T-helper 22 cell (primary cell): ENCODE measurements around the gene SYT13.

Experiments used
- DNase-seq: peaks from one replicate; pipeline ENCODE4 v3.0.0-alpha.2; 2020; ENCODE audit warnings: low read depth

The SYT13 gene

DNA sequence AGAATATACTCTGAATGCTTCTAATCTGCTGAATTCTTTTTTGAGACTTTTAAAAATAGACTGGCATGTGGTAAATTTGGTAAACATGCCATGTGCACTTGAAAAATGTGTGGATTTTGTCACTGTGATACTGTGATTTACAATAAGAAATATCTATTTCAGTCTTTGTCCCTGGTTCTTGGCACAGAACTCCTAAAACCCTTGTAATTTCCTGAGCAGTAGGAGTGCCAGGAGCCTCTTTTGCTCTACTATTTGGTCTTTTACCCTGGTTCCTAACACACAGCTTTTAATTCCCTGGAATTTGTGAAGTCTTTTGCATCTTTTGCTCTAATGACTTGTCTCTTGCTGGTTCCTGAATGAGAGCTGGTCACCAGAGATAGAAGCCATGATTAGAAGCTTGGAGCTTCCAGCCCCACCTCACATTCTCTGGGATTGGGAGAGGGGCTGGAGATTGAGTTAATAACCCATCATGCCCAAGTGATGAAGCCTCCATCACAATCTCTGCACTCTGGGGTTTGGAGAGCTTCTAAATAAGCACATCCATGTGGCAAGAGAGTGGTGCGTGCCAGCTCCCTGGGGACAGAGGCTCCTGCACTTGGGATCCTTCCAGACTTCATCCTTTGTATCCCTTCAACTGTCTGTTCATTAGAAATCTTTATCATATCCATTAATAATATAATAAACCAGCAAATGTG, 27.2 kb upstream of the SYT13 start:
- no peak for DNase-seq

GRCh38 chr11:45305874-45306623, 19.9 kb upstream of the SYT13 start:
- no peak for DNase-seq

DNA sequence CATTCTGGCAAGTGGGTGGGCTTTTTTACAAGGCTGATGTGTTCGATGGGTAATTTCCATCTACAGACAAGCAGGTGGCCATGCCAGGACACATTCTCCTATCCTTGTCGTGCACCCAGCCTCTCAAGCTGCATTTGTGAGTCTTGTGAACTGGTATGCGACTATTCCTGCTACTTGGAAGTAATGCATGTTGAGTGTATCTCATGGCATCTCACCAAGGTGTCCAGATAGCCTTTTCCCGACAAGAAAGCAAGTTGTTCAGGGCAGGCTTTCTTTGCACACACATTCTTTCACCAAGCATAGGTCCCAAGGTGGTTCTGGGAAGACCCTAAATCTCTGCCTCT, 18.8 kb upstream of the SYT13 start:
- no peak for DNase-seq

DNA sequence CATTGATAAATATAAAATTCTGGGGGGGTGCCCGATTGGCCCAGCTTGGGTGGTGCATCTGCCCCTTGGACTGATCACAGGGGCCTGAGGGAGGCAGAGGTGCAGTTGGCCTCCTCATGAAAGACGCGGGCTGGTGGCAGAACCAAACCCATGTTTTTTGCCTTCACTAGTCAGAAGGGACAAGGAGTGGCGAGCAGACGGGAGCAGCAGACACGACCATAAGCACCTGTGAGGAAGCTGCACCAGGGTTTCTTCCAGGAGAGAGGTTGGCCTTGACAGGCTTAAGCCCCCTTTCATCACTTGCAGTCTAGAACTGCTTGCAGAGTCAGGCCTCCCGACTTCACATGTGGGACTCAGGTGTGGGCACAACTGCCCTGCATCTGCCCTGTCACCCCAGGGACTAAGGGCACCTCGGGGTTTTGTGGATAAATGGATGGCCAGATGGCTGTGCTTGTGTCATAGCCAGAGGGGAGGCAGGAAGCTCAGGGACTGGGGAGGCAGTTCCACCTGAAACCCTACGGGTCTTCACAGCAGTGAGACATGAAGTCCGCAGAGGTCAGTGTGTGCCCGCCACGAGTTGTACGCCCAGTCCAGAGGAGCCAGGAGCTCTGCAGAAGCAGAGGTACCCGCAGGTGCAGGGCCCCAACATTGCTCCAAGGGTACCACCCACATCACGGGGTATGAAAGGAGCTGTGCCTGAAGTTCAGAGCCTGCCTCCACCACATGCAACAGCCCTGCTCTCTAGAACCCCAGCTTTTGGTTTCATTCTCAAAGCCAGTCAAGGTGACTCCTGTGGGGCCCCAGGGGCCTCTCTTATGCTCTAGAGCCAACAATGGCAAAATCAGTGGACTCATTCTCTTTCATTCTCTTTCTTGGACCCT, 18.2 kb upstream of the SYT13 start:
- DNase-seq, result no peak

DNA sequence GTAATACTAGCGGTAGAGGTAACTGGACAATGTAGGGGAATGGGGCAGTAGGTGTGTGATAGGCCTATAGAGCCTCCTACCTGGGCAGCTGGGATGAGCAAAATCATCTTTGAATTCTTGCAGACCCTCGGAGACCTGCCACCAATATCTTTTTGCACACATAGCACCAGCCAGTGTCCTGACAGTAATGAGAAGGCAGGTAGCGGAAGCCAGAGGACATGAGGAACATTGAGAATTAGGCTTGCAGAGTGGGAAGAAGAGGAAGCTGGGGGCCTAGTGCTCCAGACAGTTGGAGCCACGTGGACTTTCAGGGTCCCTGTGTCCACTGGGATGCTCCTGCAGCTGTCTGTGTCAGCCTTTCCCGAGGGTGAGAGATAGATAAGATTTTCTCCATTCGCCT, 17.2 kb upstream of the SYT13 start:
- DNase-seq, result no peak

- no peak for DNase-seq
These were observed 15.6 kb upstream of the SYT13 start for GRCh38 chr11:45301537-45302246.

- DNase-seq, result no peak
These were observed 14.6 kb upstream of the SYT13 start for GRCh38 chr11:45300715-45301114.

- no peak for DNase-seq
These were observed 12.6 kb upstream of the SYT13 start for GRCh38 chr11:45298718-45299117.

DNA sequence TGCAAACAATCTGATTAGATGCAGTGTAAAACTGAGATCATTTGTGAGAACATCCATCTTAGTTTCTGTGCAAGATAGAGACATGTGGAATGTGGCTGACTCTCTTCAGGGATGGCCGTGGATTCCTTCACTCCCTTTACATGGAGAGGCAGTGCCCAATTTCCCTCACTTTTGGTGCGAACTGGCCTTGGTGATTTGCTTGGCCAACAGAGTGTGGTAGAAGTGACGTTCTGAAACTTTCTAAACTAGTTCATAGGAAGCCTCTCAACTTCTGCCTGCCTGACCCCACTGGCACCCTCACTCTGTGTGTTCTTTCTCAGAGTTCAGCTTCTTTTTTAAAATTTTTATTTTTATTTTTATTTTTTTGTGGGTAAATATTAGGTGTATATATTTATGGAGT, 9.9 kb upstream of the SYT13 start:
- no peak for DNase-seq

DNA sequence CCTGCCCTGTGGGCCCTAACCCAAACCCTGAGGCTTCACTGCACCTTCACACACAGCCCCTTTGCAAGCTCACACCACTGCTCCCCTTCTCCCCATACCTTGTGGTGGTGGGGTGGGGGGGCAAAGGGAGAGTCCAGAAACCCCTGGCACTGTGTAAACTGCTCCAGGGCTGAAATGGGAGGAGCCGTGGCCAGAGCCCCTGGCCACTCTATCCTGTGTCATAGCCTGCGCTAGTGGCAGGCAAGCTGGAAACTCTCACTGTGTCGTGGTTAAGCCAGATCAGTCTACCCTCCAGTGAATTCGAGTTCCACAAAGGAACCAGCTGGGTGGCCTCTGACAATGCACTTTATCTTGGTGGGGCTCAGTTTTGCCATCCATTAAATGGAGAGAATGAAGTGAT, 8.4 kb upstream of the SYT13 start:
- DNase-seq, result no peak

GRCh38 chr11:45293566-45294192, 7.5 kb upstream of the SYT13 start:
- peak; percentile 19 for DNase-seq

DNA sequence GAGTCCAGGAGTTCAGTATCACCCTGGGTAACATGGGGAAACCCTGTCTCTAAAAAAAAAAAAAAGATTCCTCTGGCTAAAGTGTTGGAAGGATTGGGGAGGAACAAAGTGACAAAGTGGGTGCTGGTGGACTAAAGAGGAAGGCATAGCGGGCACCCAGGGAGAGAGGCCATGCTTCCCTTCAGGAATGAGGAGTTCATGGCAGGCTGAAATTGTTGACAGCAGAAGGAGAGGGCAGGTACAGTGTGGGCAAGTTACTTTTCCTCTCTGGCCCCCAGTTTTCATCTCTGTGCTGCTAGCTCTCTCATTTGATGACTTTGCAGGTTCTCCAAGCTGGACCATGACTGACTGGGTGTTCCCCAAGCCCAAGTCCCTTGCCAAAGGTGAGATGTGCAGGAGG, 4.4 kb upstream of the SYT13 start:
- no peak for DNase-seq

DNA sequence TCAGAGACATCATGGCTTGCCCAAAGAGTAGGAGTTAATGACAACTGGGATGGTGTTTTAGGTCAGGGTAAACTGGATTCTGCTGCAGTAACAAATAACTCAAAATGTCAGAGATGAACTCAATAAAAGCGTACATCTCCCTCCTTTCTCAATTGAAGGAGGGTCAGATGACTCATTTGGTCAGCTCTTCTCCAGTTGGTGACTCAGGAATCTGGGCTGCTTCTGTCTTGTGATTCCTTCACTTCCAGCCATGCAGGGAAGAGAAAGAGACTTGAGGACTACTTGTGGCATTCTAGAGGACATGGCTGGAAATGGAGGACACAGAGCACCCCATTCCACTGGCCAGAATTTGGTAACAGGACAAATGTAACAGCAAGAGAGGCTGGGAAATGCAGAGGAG, 3.2 kb upstream of the SYT13 start:
- no peak for DNase-seq

- DNase-seq, result no peak
These were observed 2.2 kb upstream of the SYT13 start for GRCh38 chr11:45288339-45288738.

GRCh38 chr11:45287316-45287903, 1.3 kb upstream of the SYT13 start:
- no peak for DNase-seq

DNA sequence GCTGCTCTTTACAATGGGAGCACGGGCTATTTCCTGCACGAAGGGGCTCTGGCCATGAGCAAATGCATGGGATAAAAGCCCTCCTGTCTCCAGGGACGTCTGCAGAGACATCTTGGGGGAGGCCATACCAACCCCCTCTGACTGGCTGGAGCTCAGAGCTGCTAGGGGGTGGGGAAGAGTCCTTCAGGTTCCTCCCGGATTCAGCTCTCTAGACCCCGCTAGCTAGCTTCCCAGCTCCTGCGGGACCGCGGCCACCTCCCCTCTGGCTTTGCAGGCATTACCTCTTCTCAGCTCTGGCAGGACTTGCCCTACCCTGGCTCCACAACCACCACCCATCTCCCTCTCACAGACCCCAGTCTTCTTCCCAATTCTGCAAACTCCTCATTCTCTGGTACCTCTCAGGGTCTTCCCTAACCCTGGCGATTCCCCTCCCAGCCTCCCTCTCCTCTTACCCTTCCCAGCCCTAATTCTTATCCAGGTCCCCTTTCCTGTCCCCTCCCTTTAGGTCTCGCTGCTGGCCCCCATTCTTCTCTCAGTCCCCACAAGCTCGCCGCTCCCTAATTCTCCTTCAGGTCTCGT, 802 bp downstream of the SYT13 start:
- DNase-seq, result no peak

- no peak for DNase-seq
These were observed 4.1 kb downstream of the SYT13 start for GRCh38 chr11:45282081-45282480.

- no peak for DNase-seq
These were observed 5.7 kb downstream of the SYT13 start for GRCh38 chr11:45280449-45280848.

- DNase-seq, result no peak
These were observed 6.5 kb downstream of the SYT13 start for GRCh38 chr11:45279645-45280044.

GRCh38 chr11:45278714-45279113, 7.4 kb downstream of the SYT13 start:
- DNase-seq, result no peak

DNA sequence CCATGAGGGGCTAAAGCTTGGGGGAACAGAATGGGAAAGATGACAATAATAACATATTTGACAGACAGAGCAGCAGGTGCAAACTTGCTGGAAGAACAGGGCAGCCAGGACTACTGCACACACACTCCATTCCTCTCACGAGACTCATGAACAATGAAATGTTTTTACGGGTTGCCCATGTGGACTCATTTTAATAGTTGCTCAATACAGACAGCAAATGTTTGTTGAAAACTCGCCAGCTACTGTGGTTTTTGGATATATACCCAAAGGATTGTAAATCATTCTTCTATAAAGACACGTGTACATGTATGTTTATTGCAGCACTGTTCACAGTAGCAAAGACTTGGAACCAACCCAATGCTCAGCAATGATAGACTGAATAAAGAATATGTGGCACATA, 10.3 kb downstream of the SYT13 start:
- no peak for DNase-seq
